ENCODE results near the gene GDF10.

DNA sequence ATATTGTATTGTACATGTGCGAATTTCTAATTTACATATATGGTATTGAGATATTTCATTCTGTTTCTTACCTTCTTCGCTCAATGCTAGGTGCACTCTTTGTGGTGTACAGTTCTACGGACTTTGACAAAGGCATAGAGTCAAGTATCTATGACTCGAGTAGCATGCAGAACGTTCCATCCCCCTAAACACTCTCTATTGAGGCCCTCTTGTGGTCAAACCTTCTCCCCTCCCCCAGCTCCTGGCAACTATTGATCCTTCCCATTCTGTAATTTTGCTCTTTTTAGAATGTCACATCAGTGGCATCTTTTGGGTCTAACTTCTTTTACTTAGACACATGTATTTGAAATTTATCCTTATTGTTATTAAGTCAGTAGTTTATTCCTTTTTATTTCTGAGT is 30.7 kb upstream of the GDF10 start:
- TF ChIP-seq, protein P1, sequence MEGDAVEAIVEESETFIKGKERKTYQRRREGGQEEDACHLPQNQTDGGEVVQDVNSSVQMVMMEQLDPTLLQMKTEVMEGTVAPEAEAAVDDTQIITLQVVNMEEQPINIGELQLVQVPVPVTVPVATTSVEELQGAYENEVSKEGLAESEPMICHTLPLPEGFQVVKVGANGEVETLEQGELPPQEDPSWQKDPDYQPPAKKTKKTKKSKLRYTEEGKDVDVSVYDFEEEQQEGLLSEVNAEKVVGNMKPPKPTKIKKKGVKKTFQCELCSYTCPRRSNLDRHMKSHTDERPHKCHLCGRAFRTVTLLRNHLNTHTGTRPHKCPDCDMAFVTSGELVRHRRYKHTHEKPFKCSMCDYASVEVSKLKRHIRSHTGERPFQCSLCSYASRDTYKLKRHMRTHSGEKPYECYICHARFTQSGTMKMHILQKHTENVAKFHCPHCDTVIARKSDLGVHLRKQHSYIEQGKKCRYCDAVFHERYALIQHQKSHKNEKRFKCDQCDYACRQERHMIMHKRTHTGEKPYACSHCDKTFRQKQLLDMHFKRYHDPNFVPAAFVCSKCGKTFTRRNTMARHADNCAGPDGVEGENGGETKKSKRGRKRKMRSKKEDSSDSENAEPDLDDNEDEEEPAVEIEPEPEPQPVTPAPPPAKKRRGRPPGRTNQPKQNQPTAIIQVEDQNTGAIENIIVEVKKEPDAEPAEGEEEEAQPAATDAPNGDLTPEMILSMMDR (IDR thresholded peaks at IDR 0.05) = no peak
- TF ChIP-seq POLR2A (IDR thresholded peaks at IDR 0.05) (no peak), EP300 (IDR thresholded peaks at IDR 0.05; ENCODE audit: low read depth) (no peak), POLR2AphosphoS5 (IDR thresholded peaks at IDR 0.05) (no peak)

Measured in transverse colon (tissue), 4 donors.